SK-N-SH (cell line): Measurements from ENCODE around the gene SLC49A3. TPM values are rescaled to one million over a fixed set of nuclear protein-coding genes. Genes with fewer than 3 reads are reported as not detected.

Source experiments
- CTCF ChIA-PET: fragments of 300-600, 350-600 bp; formaldehyde crosslinking; extraction: SDS; loops from one replicate; lab custom pipeline; 2021; lab: Yijun Ruan, JAX
- POLR2A ChIA-PET: fragments of 350-600 bp; sonication (Branson Sonifier 250); formaldehyde crosslinking; extraction: SDS; loops from one replicate; lab custom pipeline; 2020; ENCODE audit warnings: antibody characterized with exemption, inconsistent platforms; lab: Yijun Ruan, JAX
- DNase-seq: peaks from one replicate; pipeline ENCODE4 v3.0.0; 2012
- H2AFZ ChIP-seq: fragments of 200-600 bp; sonication (generic); 2 replicates; pipeline ENCODE4 v1.8.1; 2016; ENCODE audit warnings: antibody characterized with exemption, mild to moderate bottlenecking, low read depth
- H3F3A ChIP-seq: fragments of 200-600 bp; sonication (generic); replicated peaks from 2 replicates; pipeline ENCODE3; 2016; ENCODE audit warnings: antibody characterized with exemption, mild to moderate bottlenecking; ENCODE audit not compliant: insufficient read depth
- H3K27ac ChIP-seq, 2 experiments: fragments of 200-500 bp in 1 of 2; fragments of 200-600 bp in 1 of 2; sonication (Bioruptor generic) in 1 of 2; sonication (generic), shearing (Covaris generic) in 1 of 2; 2 replicates each; pipeline versions ENCODE4 v1.5.1 to v1.6.1; 2014 to 2016; ENCODE audit warnings: low read depth in 2 of 2, inconsistent platforms in 1 of 2, low read length in 1 of 2, mild to moderate bottlenecking in 1 of 2, mixed read lengths in 1 of 2
- H3K27me3 ChIP-seq: fragments of 200-600 bp; sonication (generic), shearing (Covaris generic); 2 replicates; pipeline ENCODE4 v1.6.1; 2016; ENCODE audit warnings: mixed run types; ENCODE audit not compliant: insufficient read depth
- H3K36me3 ChIP-seq, 2 experiments: fragments of 200-500 bp in 1 of 2; fragments of 200-600 bp in 1 of 2; sonication (Bioruptor generic) in 1 of 2; sonication (generic) in 1 of 2; replicated peaks in 1 of 2; 2 replicates each; pipeline versions ENCODE3 to v1.5.1; 2014 to 2016; ENCODE audit warnings: low read length in 1 of 2, mild to moderate bottlenecking in 1 of 2; ENCODE audit not compliant: insufficient read depth in 2 of 2, control insufficient read depth in 1 of 2
- H3K4me1 ChIP-seq, 2 experiments: fragments of 200-500 bp in 1 of 2; fragments of 200-600 bp in 1 of 2; sonication (Bioruptor generic) in 1 of 2; sonication (generic), shearing (Covaris generic) in 1 of 2; 2 replicates each; pipeline versions ENCODE4 v1.5.1 to v1.6.1; 2014 to 2016; ENCODE audit warnings: low read depth in 1 of 2, low read length in 1 of 2, mixed run types in 1 of 2; ENCODE audit not compliant: insufficient read depth in 2 of 2, control insufficient read depth in 1 of 2
- H3K4me2 ChIP-seq: fragments of 200-600 bp; sonication (generic), shearing (Covaris generic); 2 replicates; pipeline ENCODE4 v1.6.1; 2017; ENCODE audit warnings: mixed run types
- H3K4me3 ChIP-seq, 2 experiments: fragments of 200-500 bp in 1 of 2; fragments of 200-600 bp in 1 of 2; sonication (Bioruptor generic) in 1 of 2; sonication (generic), shearing (Covaris generic) in 1 of 2; 2 replicates each; pipeline versions ENCODE4 v1.5.1 to v1.8.1; 2014 to 2016; ENCODE audit warnings: low read depth in 2 of 2, inconsistent platforms in 1 of 2, low read length in 1 of 2, mild to moderate bottlenecking in 1 of 2, mixed read lengths in 1 of 2, moderate library complexity in 1 of 2
- H3K79me2 ChIP-seq: fragments of 200-600 bp; sonication (generic); 2 replicates; pipeline ENCODE4 v1.8.1; 2017; ENCODE audit warnings: mild to moderate bottlenecking; ENCODE audit not compliant: insufficient read depth
- H3K9ac ChIP-seq: fragments of 200-600 bp; sonication (generic); 2 replicates; pipeline ENCODE4 v1.6.1; 2017; ENCODE audit warnings: mixed run types
- H3K9me2 ChIP-seq: fragments of 200-600 bp; sonication (generic); 2 replicates; pipeline ENCODE4 v1.6.1; 2017; ENCODE audit warnings: mixed run types
- H3K9me3 ChIP-seq: fragments of 200-600 bp; sonication (generic); 2 replicates; pipeline ENCODE4 v1.6.1; 2017; ENCODE audit warnings: mixed run types, mild to moderate bottlenecking, moderate library complexity
- H4K20me1 ChIP-seq: fragments of 200-600 bp; sonication (generic); 2 replicates; pipeline ENCODE4 v1.6.1; 2017; ENCODE audit warnings: mild to moderate bottlenecking, mixed run types; ENCODE audit not compliant: insufficient read depth
- CHD2 ChIP-seq: fragments of 150-350 bp; IDR thresholded peaks from 2 replicates; pipeline ENCODE4 v1.6.1; 2018; ENCODE audit warnings: low read length; ENCODE audit not compliant: partially characterized antibody
- ELF1 ChIP-seq: IDR thresholded peaks from 2 replicates; pipeline ENCODE4 v1.4.0; 2012
- FOXJ3 ChIP-seq: sonication (generic); formaldehyde crosslinking; IDR thresholded peaks from 2 replicates; pipeline ENCODE4 v1.5.1; 2020; ENCODE audit warnings: mild to moderate bottlenecking, missing genetic modification reagents
- FOXM1 ChIP-seq: IDR thresholded peaks from 2 replicates; pipeline ENCODE4 v1.4.0; 2012; ENCODE audit warnings: low read depth, mild to moderate bottlenecking
- GABPA ChIP-seq: IDR thresholded peaks from 2 replicates; pipeline ENCODE4 v1.4.0; 2012; ENCODE audit warnings: low read depth, mild to moderate bottlenecking
- GATA2 ChIP-seq: sonication (generic); formaldehyde crosslinking; IDR thresholded peaks from 2 replicates; pipeline ENCODE4 v1.5.0; 2020; ENCODE audit warnings: mild to moderate bottlenecking, missing genetic modification reagents
- JUND ChIP-seq: IDR thresholded peaks from 2 replicates; pipeline ENCODE4 v1.4.0; 2012
- POLR2AphosphoS5 ChIP-seq: IDR thresholded peaks from 2 replicates; pipeline ENCODE4 v1.6.1; 2012; ENCODE audit warnings: low read depth, low read length
- SIN3A ChIP-seq: IDR thresholded peaks from 2 replicates; pipeline ENCODE4 v1.6.1; 2012; ENCODE audit warnings: low read depth, mild to moderate bottlenecking, low read length, moderate library complexity, borderline replicate concordance
- TCF12 ChIP-seq: IDR thresholded peaks from 2 replicates; pipeline ENCODE4 v1.4.0; 2012
- TEAD4 ChIP-seq: IDR thresholded peaks from 2 replicates; pipeline ENCODE4 v1.4.0; 2012; ENCODE audit warnings: mild to moderate bottlenecking, borderline replicate concordance; ENCODE audit not compliant: insufficient read depth
- YY1 ChIP-seq: IDR thresholded peaks from 2 replicates; pipeline ENCODE4 v1.4.0; 2012; ENCODE audit warnings: low read depth, mild to moderate bottlenecking
- WGBS: methylation state at CpG from one replicate; pipeline ENCODE4 v1.1.6; 2017; ENCODE audit warnings: low lambda C conversion rate; 5-methylcytosine and 5-hydroxymethylcytosine counted together
- polyA plus RNA-seq, 3 experiments: library from polyadenylated mRNA; depleted of rRNA; stranded (reverse); fragments of >200 nt; gene quantifications; 2 replicates each; pipeline ENCODE4 v1.2.3, GENCODE V29; 2012
- TF ChIP-seq, protein P1 (sequence below): fragments of 150-350 bp; IDR thresholded peaks from 2 replicates; pipeline ENCODE4 v1.6.1; 2016; ENCODE audit warnings: mild to moderate bottlenecking, low read depth, low read length
- TF ChIP-seq, protein P2 (sequence below): IDR thresholded peaks from 2 replicates; pipeline ENCODE4; 2012
- TF ChIP-seq, protein P3 (sequence below): IDR thresholded peaks from 2 replicates; pipeline ENCODE4 v1.4.0; 2012; ENCODE audit warnings: low read depth, borderline replicate concordance
- TF ChIP-seq, protein P4 (sequence below): IDR thresholded peaks from 2 replicates; pipeline ENCODE4 v1.4.0; 2012; ENCODE audit warnings: low read depth
- TF ChIP-seq, protein P5 (sequence below): fragments of 200-600 bp; sonication (generic); IDR thresholded peaks from 2 replicates; pipeline ENCODE4 v1.6.1; 2017; ENCODE audit warnings: antibody characterized with exemption, mild to moderate bottlenecking, moderate library complexity

Gene SLC49A3
- polyA plus RNA-seq, 1 of the 3 experiments (the other 2 are of a cell fraction): 0.05 TPM

DNA sequence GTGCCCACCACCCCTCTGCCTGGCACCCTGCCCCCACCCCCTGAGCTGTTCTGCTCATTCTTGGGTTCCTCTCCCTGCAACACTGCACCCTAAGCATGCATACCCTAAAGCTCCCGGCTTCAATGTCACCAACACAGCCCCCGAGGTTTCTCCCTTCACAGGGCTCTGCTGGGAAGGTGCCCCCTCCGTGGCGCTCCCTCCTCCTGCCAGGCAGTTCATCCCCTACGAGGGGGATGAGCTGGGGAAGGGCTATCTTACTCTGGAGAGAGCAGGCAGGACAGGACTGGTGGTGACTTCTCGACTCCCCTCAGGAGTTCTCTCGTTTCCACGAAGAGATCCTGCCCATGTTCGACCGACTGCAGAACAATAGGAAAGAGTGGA is 21.4 kb downstream of the SLC49A3 start (continued):
- TF ChIP-seq, protein P1, sequence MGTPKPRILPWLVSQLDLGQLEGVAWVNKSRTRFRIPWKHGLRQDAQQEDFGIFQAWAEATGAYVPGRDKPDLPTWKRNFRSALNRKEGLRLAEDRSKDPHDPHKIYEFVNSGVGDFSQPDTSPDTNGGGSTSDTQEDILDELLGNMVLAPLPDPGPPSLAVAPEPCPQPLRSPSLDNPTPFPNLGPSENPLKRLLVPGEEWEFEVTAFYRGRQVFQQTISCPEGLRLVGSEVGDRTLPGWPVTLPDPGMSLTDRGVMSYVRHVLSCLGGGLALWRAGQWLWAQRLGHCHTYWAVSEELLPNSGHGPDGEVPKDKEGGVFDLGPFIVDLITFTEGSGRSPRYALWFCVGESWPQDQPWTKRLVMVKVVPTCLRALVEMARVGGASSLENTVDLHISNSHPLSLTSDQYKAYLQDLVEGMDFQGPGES: no peak
- TF ChIP-seq FOXM1: no peak
- TF ChIP-seq TEAD4: no peak
- TF ChIP-seq FOXJ3: no peak
- TF ChIP-seq, protein P2, sequence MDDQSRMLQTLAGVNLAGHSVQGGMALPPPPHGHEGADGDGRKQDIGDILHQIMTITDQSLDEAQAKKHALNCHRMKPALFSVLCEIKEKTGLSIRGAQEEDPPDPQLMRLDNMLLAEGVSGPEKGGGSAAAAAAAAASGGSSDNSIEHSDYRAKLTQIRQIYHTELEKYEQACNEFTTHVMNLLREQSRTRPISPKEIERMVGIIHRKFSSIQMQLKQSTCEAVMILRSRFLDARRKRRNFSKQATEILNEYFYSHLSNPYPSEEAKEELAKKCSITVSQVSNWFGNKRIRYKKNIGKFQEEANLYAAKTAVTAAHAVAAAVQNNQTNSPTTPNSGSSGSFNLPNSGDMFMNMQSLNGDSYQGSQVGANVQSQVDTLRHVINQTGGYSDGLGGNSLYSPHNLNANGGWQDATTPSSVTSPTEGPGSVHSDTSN: no peak
- no peak for TF ChIP-seq TCF12
- no peak for TF ChIP-seq GATA2
- TF ChIP-seq, all 33 proteins: peak for 0

DNA sequence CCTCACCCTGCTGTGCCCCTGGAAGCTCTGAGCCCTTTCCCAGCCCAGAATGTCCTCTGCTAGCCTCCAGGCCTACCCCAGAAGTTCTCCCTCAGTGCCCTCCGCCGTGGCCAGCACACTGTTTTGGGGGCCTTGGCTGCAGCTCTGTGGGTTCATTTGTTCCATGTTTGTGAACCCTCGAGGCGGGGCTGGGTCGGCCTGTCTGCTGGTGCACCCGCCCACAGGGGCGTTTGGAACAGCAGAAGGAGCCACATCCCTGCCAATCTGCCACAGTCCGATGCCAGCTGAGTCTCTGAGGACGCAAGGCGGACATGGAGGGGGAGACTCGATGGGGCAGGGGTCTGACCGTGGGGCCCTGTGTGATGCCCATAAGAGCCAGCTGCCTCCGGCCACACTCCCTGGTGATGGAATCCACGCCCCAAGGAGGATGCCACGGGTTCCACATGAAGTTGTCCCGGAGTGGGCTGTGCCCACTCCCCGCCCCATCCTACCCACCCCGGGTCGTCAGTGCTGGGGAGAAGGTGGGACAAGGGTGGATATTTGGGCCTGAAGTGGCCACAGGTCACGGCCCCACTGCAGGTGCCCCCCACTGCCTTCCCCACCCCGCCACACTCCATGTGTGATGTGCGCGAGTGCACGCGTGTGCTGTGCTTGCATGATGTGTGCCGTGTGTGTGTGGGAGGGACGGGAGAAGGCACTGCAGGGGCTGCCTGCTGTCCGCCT is 22.0 kb downstream of the SLC49A3 start:
- peaks cover 0 to 22% of the 10 kb centered on the region in 2 experiments; a peak in 1 of 4 replicates for H3K4me1 ChIP-seq
- no peak overlapping the region for H2AFZ ChIP-seq
- no peaks in the 10 kb centered on the region for H3F3A ChIP-seq
- no peaks in the 10 kb centered on the region for H3K79me2 ChIP-seq
- no peaks in the 10 kb centered on the region for H3K9me2 ChIP-seq
- ChIA-PET CTCF (interaction anchor here (2.1 to 2.2 kb wide), 2 partner anchors 17 to 64 kb away, joined by 5 to 10 read pairs; no protein-coding TSS in a partner anchor), POLR2A (interaction anchor here (1.6 kb wide), 1 partner anchor 18 kb away, joined by 4 read pairs; no protein-coding TSS in a partner anchor)
- H3K9ac ChIP-seq: no peak overlapping the region
- H4K20me1 ChIP-seq: no peaks in the 10 kb centered on the region
- no peak overlapping the region for H3K4me2 ChIP-seq
- no peak overlapping the region for H3K4me3 ChIP-seq
- no peak overlapping the region for H3K27ac ChIP-seq
- TF ChIP-seq, protein P3, sequence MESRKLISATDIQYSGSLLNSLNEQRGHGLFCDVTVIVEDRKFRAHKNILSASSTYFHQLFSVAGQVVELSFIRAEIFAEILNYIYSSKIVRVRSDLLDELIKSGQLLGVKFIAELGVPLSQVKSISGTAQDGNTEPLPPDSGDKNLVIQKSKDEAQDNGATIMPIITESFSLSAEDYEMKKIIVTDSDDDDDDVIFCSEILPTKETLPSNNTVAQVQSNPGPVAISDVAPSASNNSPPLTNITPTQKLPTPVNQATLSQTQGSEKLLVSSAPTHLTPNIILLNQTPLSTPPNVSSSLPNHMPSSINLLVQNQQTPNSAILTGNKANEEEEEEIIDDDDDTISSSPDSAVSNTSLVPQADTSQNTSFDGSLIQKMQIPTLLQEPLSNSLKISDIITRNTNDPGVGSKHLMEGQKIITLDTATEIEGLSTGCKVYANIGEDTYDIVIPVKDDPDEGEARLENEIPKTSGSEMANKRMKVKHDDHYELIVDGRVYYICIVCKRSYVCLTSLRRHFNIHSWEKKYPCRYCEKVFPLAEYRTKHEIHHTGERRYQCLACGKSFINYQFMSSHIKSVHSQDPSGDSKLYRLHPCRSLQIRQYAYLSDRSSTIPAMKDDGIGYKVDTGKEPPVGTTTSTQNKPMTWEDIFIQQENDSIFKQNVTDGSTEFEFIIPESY: no peak
- TF ChIP-seq, protein P2: no peak
- no peak for TF ChIP-seq GATA2
- TF ChIP-seq ELF1: no peak
- TF ChIP-seq, protein P4, sequence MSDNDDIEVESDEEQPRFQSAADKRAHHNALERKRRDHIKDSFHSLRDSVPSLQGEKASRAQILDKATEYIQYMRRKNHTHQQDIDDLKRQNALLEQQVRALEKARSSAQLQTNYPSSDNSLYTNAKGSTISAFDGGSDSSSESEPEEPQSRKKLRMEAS: no peak
- no peak for TF ChIP-seq GABPA
- TF ChIP-seq CHD2: no peak
- TF ChIP-seq POLR2AphosphoS5: no peak
- no peak for TF ChIP-seq SIN3A
- no peak for TF ChIP-seq YY1
- TF ChIP-seq, protein P5, sequence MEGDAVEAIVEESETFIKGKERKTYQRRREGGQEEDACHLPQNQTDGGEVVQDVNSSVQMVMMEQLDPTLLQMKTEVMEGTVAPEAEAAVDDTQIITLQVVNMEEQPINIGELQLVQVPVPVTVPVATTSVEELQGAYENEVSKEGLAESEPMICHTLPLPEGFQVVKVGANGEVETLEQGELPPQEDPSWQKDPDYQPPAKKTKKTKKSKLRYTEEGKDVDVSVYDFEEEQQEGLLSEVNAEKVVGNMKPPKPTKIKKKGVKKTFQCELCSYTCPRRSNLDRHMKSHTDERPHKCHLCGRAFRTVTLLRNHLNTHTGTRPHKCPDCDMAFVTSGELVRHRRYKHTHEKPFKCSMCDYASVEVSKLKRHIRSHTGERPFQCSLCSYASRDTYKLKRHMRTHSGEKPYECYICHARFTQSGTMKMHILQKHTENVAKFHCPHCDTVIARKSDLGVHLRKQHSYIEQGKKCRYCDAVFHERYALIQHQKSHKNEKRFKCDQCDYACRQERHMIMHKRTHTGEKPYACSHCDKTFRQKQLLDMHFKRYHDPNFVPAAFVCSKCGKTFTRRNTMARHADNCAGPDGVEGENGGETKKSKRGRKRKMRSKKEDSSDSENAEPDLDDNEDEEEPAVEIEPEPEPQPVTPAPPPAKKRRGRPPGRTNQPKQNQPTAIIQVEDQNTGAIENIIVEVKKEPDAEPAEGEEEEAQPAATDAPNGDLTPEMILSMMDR: no peak
- TF ChIP-seq JUND: no peak
- H3K27me3 ChIP-seq: no peaks in the 10 kb centered on the region
- no peak for DNase-seq
- peaks cover 2 to 13% of the 10 kb centered on the region in 2 experiments for H3K36me3 ChIP-seq
- H3K9me3 ChIP-seq: no peaks in the 10 kb centered on the region
- WGBS: 74% methylated on average over 6 of the region's 28 CpGs
